Loucy (cell line): ENCODE results near the gene SUCLG2.

ENCODE experiments used
- H2AFZ ChIP-seq: fragments of 200-600 bp; sonication (generic); 2 replicates; pipeline ENCODE4 v1.6.0; 2016; ENCODE audit warnings: antibody characterized with exemption, mild to moderate bottlenecking, low read length, moderate library complexity
- H3F3A ChIP-seq: fragments of 200-600 bp; 2 replicates; pipeline ENCODE4 v1.6.0; 2016; ENCODE audit warnings: antibody characterized with exemption, low read depth, mild to moderate bottlenecking
- H3K27me3 ChIP-seq: fragments of 200-600 bp; sonication (generic); 2 replicates; pipeline ENCODE4 v1.6.1; 2014; ENCODE audit warnings: low read length, mild to moderate bottlenecking; ENCODE audit not compliant: insufficient read depth, poor library complexity, severe bottlenecking
- H3K36me3 ChIP-seq: fragments of 200-600 bp; sonication (generic); 2 replicates; pipeline ENCODE4 v1.6.1; 2016; ENCODE audit warnings: low read length; ENCODE audit not compliant: insufficient read depth
- H3K4me1 ChIP-seq: fragments of 200-600 bp; sonication (generic); 2 replicates; pipeline ENCODE4 v1.5.1; 2014; ENCODE audit warnings: low read length, mild to moderate bottlenecking; ENCODE audit not compliant: insufficient read depth, poor library complexity, severe bottlenecking
- H3K4me2 ChIP-seq: fragments of 200-600 bp; sonication (generic); 2 replicates; pipeline ENCODE4 v1.6.0; 2014; ENCODE audit warnings: antibody characterized with exemption, low read length, low read depth, mild to moderate bottlenecking; ENCODE audit not compliant: poor library complexity, severe bottlenecking
- H3K4me3 ChIP-seq: fragments of 200-600 bp; sonication (generic); 2 replicates; pipeline ENCODE4 v1.5.1; 2014; ENCODE audit warnings: low read length, mild to moderate bottlenecking, mixed read lengths; ENCODE audit not compliant: poor library complexity, severe bottlenecking
- H3K79me2 ChIP-seq: fragments of 200-600 bp; sonication (generic); 2 replicates; pipeline ENCODE4 v1.6.1; 2014; ENCODE audit warnings: low read length; ENCODE audit not compliant: insufficient read depth
- H3K9ac ChIP-seq: fragments of 200-600 bp; sonication (generic); 2 replicates; pipeline ENCODE4 v1.6.0; 2014; ENCODE audit warnings: mild to moderate bottlenecking, low read depth, low read length, moderate library complexity; ENCODE audit not compliant: poor library complexity, severe bottlenecking
- H3K9me2 ChIP-seq: fragments of 200-600 bp; sonication (generic); replicated peaks from 2 replicates; pipeline ENCODE4 v1.6.1; 2016; ENCODE audit warnings: low read depth, low read length, mixed read lengths
- H3K9me3 ChIP-seq: fragments of 200-600 bp; sonication (generic); 2 replicates; pipeline ENCODE4 v1.6.1; 2014; ENCODE audit warnings: mild to moderate bottlenecking, antibody characterized with exemption, low read length, low read depth; ENCODE audit not compliant: insufficient read depth
- H4K20me1 ChIP-seq: fragments of 200-600 bp; sonication (generic); 2 replicates; pipeline ENCODE4 v1.6.0; 2014; ENCODE audit warnings: antibody characterized with exemption, low read length, mild to moderate bottlenecking; ENCODE audit not compliant: insufficient read depth, poor library complexity, severe bottlenecking
- EZH2phosphoT487 ChIP-seq: fragments of 200-600 bp; IDR thresholded peaks from 2 replicates; pipeline ENCODE4 v1.6.1; 2018; ENCODE audit warnings: antibody characterized with exemption, mild to moderate bottlenecking, moderate library complexity, borderline replicate concordance
- TF ChIP-seq, protein P1 (sequence below): fragments of 200-600 bp; sonication (generic); conservative IDR thresholded peaks from 2 replicates; pipeline ENCODE4 v1.5.1; 2014; ENCODE audit warnings: mild to moderate bottlenecking, antibody characterized with exemption, low read length

SUCLG2 gene

DNA sequence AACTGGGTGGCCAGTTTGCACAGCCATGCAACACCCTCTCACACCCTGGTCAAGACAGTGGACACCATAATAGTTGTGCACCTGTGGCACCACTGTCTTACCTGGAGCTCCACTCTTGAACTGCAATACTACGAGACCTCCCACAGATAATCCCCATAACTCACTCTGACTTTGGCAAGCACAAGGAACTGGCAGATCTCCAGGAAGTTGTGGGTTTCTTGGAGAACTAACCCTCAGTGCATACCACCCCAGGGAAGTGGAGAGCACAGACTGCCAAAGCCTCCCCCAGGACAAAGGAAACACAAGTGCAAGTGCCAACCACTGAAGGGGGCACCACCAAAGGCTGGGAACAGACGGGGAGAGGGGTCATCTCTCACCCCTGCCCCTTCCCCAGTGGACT, 318.6 kb downstream of the SUCLG2 start:
- Histone ChIP-seq H3K9me3 (no peaks in the 10 kb centered on the region), H3K4me3 (no peak overlapping the region), H2AFZ (no peak overlapping the region), H3K36me3 (no peaks in the 10 kb centered on the region), H3K9me2 (no peaks in the 10 kb centered on the region), H3K9ac (no peak overlapping the region), H4K20me1 (no peaks in the 10 kb centered on the region), H3K27me3 (no peaks in the 10 kb centered on the region), H3K79me2 (no peaks in the 10 kb centered on the region), H3K4me2 (no peak overlapping the region), H3F3A (no peaks in the 10 kb centered on the region), H3K4me1 (no peaks in the 10 kb centered on the region)
- no peak for TF ChIP-seq EZH2phosphoT487
- TF ChIP-seq, protein P1, sequence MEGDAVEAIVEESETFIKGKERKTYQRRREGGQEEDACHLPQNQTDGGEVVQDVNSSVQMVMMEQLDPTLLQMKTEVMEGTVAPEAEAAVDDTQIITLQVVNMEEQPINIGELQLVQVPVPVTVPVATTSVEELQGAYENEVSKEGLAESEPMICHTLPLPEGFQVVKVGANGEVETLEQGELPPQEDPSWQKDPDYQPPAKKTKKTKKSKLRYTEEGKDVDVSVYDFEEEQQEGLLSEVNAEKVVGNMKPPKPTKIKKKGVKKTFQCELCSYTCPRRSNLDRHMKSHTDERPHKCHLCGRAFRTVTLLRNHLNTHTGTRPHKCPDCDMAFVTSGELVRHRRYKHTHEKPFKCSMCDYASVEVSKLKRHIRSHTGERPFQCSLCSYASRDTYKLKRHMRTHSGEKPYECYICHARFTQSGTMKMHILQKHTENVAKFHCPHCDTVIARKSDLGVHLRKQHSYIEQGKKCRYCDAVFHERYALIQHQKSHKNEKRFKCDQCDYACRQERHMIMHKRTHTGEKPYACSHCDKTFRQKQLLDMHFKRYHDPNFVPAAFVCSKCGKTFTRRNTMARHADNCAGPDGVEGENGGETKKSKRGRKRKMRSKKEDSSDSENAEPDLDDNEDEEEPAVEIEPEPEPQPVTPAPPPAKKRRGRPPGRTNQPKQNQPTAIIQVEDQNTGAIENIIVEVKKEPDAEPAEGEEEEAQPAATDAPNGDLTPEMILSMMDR: no peak

DNA sequence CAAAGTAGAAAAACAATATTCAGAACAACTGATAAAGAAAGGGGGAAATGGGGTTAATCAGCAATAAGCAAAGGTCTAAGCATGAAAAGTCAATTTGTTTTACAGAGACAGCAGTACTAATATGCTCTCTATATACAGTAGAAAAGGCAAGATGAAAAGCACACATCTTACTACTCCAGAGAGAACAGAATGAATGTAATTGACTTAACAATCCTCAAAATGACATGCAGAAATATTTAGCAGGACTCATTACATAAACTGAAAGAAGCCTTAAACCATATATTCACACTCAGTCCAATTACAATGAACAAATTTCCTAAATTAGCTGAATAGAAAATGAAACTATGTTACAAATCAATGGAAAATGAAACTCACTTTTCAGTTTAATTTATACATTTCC, 319.8 kb downstream of the SUCLG2 start:
- no peaks in the 10 kb centered on the region for H3K27me3 ChIP-seq
- no peaks in the 10 kb centered on the region for H3K36me3 ChIP-seq
- H3K9me2 ChIP-seq: no peaks in the 10 kb centered on the region
- no peak overlapping the region for H2AFZ ChIP-seq
- H3K4me3 ChIP-seq: no peak overlapping the region
- no peak overlapping the region for H3K9ac ChIP-seq
- H3K4me1 ChIP-seq: no peaks in the 10 kb centered on the region
- H3K79me2 ChIP-seq: no peaks in the 10 kb centered on the region
- TF ChIP-seq, protein P1: no peak
- no peak for TF ChIP-seq EZH2phosphoT487
- H3K4me2 ChIP-seq: no peak overlapping the region
- H3K9me3 ChIP-seq: no peaks in the 10 kb centered on the region
- no peaks in the 10 kb centered on the region for H4K20me1 ChIP-seq
- no peaks in the 10 kb centered on the region for H3F3A ChIP-seq

DNA sequence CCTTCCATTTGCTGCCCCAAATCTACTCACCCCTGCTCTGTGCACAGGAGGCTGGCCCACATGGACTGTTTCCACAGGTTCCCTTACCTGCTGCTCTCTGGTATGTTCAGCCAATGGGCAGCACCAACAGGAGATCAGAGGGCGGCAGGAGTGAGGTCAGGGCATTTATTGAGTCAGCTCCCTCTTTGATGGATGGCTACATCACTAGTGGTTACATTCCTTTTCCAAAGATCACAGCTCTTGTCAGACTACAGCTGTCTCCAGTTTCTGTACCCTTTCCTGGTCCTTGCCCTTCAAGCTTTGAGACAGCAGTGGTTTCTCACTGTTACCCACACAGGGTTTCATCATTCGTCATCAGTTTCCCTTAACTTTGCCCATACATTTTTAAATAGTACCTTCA, 325.1 kb downstream of the SUCLG2 start:
- H3K36me3 ChIP-seq: no peaks in the 10 kb centered on the region
- no peaks in the 10 kb centered on the region for H3K4me1 ChIP-seq
- no peak for TF ChIP-seq EZH2phosphoT487
- TF ChIP-seq, protein P1: no peak
- no peaks in the 10 kb centered on the region for H4K20me1 ChIP-seq
- no peaks in the 10 kb centered on the region for H3K9me3 ChIP-seq
- no peak overlapping the region for H3K9ac ChIP-seq
- H3K9me2 ChIP-seq: no peaks in the 10 kb centered on the region
- H3K4me2 ChIP-seq: no peak overlapping the region
- no peaks in the 10 kb centered on the region for H3F3A ChIP-seq
- no peak overlapping the region for H2AFZ ChIP-seq
- H3K79me2 ChIP-seq: no peaks in the 10 kb centered on the region
- no peaks in the 10 kb centered on the region for H3K27me3 ChIP-seq
- H3K4me3 ChIP-seq: no peak overlapping the region
